GM23338 (cell line): Measurements from ENCODE around the gene NFS1.

ENCODE experiments used
- CREB1 ChIP-seq: fragments of 250-450 bp; sonication (Bioruptor Pico); IDR thresholded peaks from 2 replicates; pipeline ENCODE4 v1.5.0; 2020; ENCODE audit warnings: low read depth, mild to moderate bottlenecking, moderate library complexity
- EZH2 ChIP-seq: fragments of 200-600 bp; sonication (generic); IDR thresholded peaks from one replicate; pipeline ENCODE4 v1.8.0; 2017; ENCODE audit warnings: antibody characterized with exemption, mild to moderate bottlenecking, low read depth; ENCODE audit not compliant: unreplicated experiment
- EZH2phosphoT487 ChIP-seq: fragments of 200-600 bp; sonication (generic); IDR thresholded peaks from one replicate; pipeline ENCODE4 v1.8.1; 2018; ENCODE audit warnings: antibody characterized with exemption; ENCODE audit not compliant: unreplicated experiment
- JUNB ChIP-seq: IDR thresholded peaks from one replicate; pipeline ENCODE4 v1.6.1; 2016; ENCODE audit warnings: antibody characterized with exemption; ENCODE audit not compliant: unreplicated experiment
- NANOG ChIP-seq: IDR thresholded peaks from 2 replicates; pipeline ENCODE4 v1.6.1; 2016; ENCODE audit warnings: antibody characterized with exemption, borderline replicate concordance
- POLR2AphosphoS5 ChIP-seq: IDR thresholded peaks from 2 replicates; pipeline ENCODE4 v1.6.1; 2016; ENCODE audit warnings: antibody characterized with exemption, low read depth
- ZNF114 ChIP-seq: fragments of 250-450 bp; sonication (Bioruptor Pico); IDR thresholded peaks from 2 replicates; pipeline ENCODE4 v1.5.0; 2020; ENCODE audit warnings: mild to moderate bottlenecking, moderate library complexity
- TF ChIP-seq, protein P1 (sequence below): IDR thresholded peaks from one replicate; pipeline ENCODE4 v1.6.1; 2018; ENCODE audit warnings: antibody characterized with exemption; ENCODE audit not compliant: unreplicated experiment
- TF ChIP-seq, protein P2 (sequence below), 2 experiments: fragments of 200-600 bp in 1 of 2; sonication (generic) in 1 of 2; conservative IDR thresholded peaks; 2 replicates each; pipeline versions ENCODE4 v1.5.1 to v1.6.1; 2016 to 2017; ENCODE audit warnings: antibody characterized with exemption in 2 of 2, low read depth in 2 of 2, mild to moderate bottlenecking in 2 of 2, moderate library complexity in 1 of 2

GRCh38 chr20:35719717-35720116 lies 20.6 kb upstream of the NFS1 start:
- TF ChIP-seq, protein P1, sequence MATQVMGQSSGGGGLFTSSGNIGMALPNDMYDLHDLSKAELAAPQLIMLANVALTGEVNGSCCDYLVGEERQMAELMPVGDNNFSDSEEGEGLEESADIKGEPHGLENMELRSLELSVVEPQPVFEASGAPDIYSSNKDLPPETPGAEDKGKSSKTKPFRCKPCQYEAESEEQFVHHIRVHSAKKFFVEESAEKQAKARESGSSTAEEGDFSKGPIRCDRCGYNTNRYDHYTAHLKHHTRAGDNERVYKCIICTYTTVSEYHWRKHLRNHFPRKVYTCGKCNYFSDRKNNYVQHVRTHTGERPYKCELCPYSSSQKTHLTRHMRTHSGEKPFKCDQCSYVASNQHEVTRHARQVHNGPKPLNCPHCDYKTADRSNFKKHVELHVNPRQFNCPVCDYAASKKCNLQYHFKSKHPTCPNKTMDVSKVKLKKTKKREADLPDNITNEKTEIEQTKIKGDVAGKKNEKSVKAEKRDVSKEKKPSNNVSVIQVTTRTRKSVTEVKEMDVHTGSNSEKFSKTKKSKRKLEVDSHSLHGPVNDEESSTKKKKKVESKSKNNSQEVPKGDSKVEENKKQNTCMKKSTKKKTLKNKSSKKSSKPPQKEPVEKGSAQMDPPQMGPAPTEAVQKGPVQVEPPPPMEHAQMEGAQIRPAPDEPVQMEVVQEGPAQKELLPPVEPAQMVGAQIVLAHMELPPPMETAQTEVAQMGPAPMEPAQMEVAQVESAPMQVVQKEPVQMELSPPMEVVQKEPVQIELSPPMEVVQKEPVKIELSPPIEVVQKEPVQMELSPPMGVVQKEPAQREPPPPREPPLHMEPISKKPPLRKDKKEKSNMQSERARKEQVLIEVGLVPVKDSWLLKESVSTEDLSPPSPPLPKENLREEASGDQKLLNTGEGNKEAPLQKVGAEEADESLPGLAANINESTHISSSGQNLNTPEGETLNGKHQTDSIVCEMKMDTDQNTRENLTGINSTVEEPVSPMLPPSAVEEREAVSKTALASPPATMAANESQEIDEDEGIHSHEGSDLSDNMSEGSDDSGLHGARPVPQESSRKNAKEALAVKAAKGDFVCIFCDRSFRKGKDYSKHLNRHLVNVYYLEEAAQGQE: no peak
- TF ChIP-seq, protein P2, sequence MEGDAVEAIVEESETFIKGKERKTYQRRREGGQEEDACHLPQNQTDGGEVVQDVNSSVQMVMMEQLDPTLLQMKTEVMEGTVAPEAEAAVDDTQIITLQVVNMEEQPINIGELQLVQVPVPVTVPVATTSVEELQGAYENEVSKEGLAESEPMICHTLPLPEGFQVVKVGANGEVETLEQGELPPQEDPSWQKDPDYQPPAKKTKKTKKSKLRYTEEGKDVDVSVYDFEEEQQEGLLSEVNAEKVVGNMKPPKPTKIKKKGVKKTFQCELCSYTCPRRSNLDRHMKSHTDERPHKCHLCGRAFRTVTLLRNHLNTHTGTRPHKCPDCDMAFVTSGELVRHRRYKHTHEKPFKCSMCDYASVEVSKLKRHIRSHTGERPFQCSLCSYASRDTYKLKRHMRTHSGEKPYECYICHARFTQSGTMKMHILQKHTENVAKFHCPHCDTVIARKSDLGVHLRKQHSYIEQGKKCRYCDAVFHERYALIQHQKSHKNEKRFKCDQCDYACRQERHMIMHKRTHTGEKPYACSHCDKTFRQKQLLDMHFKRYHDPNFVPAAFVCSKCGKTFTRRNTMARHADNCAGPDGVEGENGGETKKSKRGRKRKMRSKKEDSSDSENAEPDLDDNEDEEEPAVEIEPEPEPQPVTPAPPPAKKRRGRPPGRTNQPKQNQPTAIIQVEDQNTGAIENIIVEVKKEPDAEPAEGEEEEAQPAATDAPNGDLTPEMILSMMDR (conservative IDR thresholded peaks at IDR 0.05; ENCODE audit: low read depth in 2 of 2): no peak
- no peak for TF ChIP-seq EZH2phosphoT487
- TF ChIP-seq ZNF114 (CRISPR knock-in tag): no peak
- TF ChIP-seq POLR2AphosphoS5: no peak
- TF ChIP-seq EZH2: no peak
- TF ChIP-seq NANOG: no peak
- TF ChIP-seq JUNB: no peak
- no peak for TF ChIP-seq CREB1 (CRISPR knock-in tag)
